Fibroblast of lung (primary cell): ENCODE results near the gene SPRED1. TPM values are rescaled to one million over a fixed set of nuclear protein-coding genes. Genes with fewer than 3 reads are reported as not detected.

ENCODE experiments used
- DNase-seq, 2 donors: peaks; one replicate each; pipeline versions ENCODE4 v3.0.0 to v3.0.0-alpha.2; 2010; ENCODE audit warnings: low read depth in 2 of 2
- H2AFZ ChIP-seq: 2 replicates; pipeline ENCODE4 v1.5.1; 2012; ENCODE audit warnings: low read length, control low read depth, inconsistent platforms
- H3K27ac ChIP-seq: 2 replicates; pipeline ENCODE4 v1.5.1; 2011; ENCODE audit warnings: low read length, control low read depth; ENCODE audit not compliant: insufficient read depth
- H3K27me3 ChIP-seq: 2 replicates; pipeline ENCODE4 v1.5.1; 2011; ENCODE audit warnings: mild to moderate bottlenecking, low read length; ENCODE audit not compliant: control insufficient read depth, insufficient read depth
- H3K36me3 ChIP-seq: 2 replicates; pipeline ENCODE4 v1.5.1; 2011; ENCODE audit warnings: low read length; ENCODE audit not compliant: control insufficient read depth, insufficient read depth
- H3K4me1 ChIP-seq: 2 replicates; pipeline ENCODE4 v1.5.1; 2011; ENCODE audit warnings: low read length; ENCODE audit not compliant: control insufficient read depth, insufficient read depth; ENCODE audit errors: extremely low read depth
- H3K4me2 ChIP-seq: 2 replicates; pipeline ENCODE4 v1.5.1; 2011; ENCODE audit warnings: low read length, control low read depth; ENCODE audit not compliant: insufficient read depth; ENCODE audit errors: extremely low read depth
- H3K4me3 ChIP-seq, 4 experiments: fragments of 200-600 bp in 1 of 4; sonication (generic) in 1 of 4; replicated peaks in 1 of 4; 2 replicates each; pipeline ENCODE4 v1.5.1; 2011 to 2016; ENCODE audit warnings: low read length in 4 of 4, low read depth in 3 of 4, mild to moderate bottlenecking in 3 of 4, control low read depth in 2 of 4, inconsistent platforms in 1 of 4, mixed read lengths in 1 of 4; ENCODE audit not compliant: insufficient read depth in 1 of 4; ENCODE audit errors: control extremely low read depth in 1 of 4
- H3K79me2 ChIP-seq: 2 replicates; pipeline ENCODE4 v1.5.1; 2012; ENCODE audit warnings: mild to moderate bottlenecking, low read length, inconsistent platforms; ENCODE audit not compliant: control insufficient read depth, insufficient read depth
- H3K9ac ChIP-seq: 2 replicates; pipeline ENCODE4 v1.5.1; 2011; ENCODE audit warnings: mild to moderate bottlenecking, low read length, control low read depth; ENCODE audit not compliant: insufficient read depth
- H3K9me3 ChIP-seq: 2 replicates; pipeline ENCODE4 v1.5.1; 2012; ENCODE audit warnings: low read depth, low read length; ENCODE audit not compliant: control insufficient read depth, insufficient read depth
- H4K20me1 ChIP-seq: 2 replicates; pipeline ENCODE4 v1.5.1; 2011; ENCODE audit warnings: low read length; ENCODE audit not compliant: control insufficient read depth, insufficient read depth; ENCODE audit errors: extremely low read depth
- CTCF ChIP-seq, 2 donors: IDR thresholded peaks in 1 of 2; conservative IDR thresholded peaks in 1 of 2; 1 replicate in 1 of 2; 2 replicates in 1 of 2; pipeline ENCODE4 v1.5.1; 2011 to 2012; ENCODE audit warnings: low read length in 2 of 2, control low read depth in 1 of 2, inconsistent platforms in 1 of 2, low read depth in 1 of 2, mild to moderate bottlenecking in 1 of 2
- EZH2 ChIP-seq: IDR thresholded peaks from 2 replicates; pipeline ENCODE4 v1.5.1; 2012; ENCODE audit warnings: low read length, control low read depth, mild to moderate bottlenecking; ENCODE audit errors: missing control alignments
- polyA plus RNA-seq, 2 donors: library from polyadenylated mRNA; depleted of rRNA in 1 of 2; stranded (reverse) in 1 of 2; unstranded in 1 of 2; fragments of >200 nt; gene quantifications; 2 replicates each; pipeline ENCODE4 v1.2.1, GENCODE V29; 2011 to 2012; ENCODE audit warnings: missing spikeins in 1 of 2
- total RNA-seq: library from RNA; depleted of rRNA; stranded (reverse); fragments of >200 nt; gene quantifications from 2 replicates; pipeline ENCODE4 v1.2.1, GENCODE V29; 2014

Gene SPRED1
- total and polyA plus RNA-seq, 2 donors (not counting 1 experiment from before 2014, with no cell fraction given), result 17.2 to 39.0 TPM

GRCh38 chr15:38377636-38378035 is 125.0 kb downstream of the SPRED1 start:
- Histone ChIP-seq H4K20me1 (no peaks in the 10 kb centered on the region), H3K9ac (no peak overlapping the region), H3K4me1 (no peaks in the 10 kb centered on the region), H3K36me3 (no peaks in the 10 kb centered on the region), H3K4me2 (no peak overlapping the region), H3K27me3 (no peaks in the 10 kb centered on the region), H3K79me2 (no peaks in the 10 kb centered on the region), H3K9me3 (no peaks in the 10 kb centered on the region), H3K27ac (no peak overlapping the region), H3K4me3 (no peak overlapping the region), H2AFZ (no peak overlapping the region)
- TF ChIP-seq EZH2, result no peak
- TF ChIP-seq CTCF (conservative IDR thresholded peaks at IDR 0.05 in 1 of 2, IDR thresholded peaks at IDR 0.05 in 1 of 2; ENCODE audit: low read depth in 1 of 2, low read length in 2 of 2), result no peak
- peak in 1 of 2 donors; percentile 49 for DNase-seq

- H2AFZ ChIP-seq, result peak overlapping the region; percentile 22
- H3K9ac ChIP-seq, result no peak overlapping the region
- H3K27ac ChIP-seq, result no peak overlapping the region
- no peaks in the 10 kb centered on the region for H3K27me3 ChIP-seq
- H3K4me3 ChIP-seq, result no peak overlapping the region
- H3K4me2 ChIP-seq, result no peak overlapping the region
- no peaks in the 10 kb centered on the region for H3K79me2 ChIP-seq
- peak; percentile 27 to 57 for DNase-seq
- no peaks in the 10 kb centered on the region for H3K9me3 ChIP-seq
- H3K36me3 ChIP-seq, result no peaks in the 10 kb centered on the region
- H4K20me1 ChIP-seq, result no peaks in the 10 kb centered on the region
- no peaks in the 10 kb centered on the region for H3K4me1 ChIP-seq
- TF ChIP-seq CTCF (conservative IDR thresholded peaks at IDR 0.05 in 1 of 2, IDR thresholded peaks at IDR 0.05 in 1 of 2; ENCODE audit: low read depth in 1 of 2, low read length in 2 of 2) (no peak), EZH2 (no peak)
Observed at GRCh38 chr15:38378161-38378560, 125.5 kb downstream of the SPRED1 start.

- Histone ChIP-seq H3K79me2 (no peaks in the 10 kb centered on the region), H3K27ac (no peak overlapping the region), H2AFZ (no peak overlapping the region), H3K27me3 (no peaks in the 10 kb centered on the region), H4K20me1 (no peaks in the 10 kb centered on the region), H3K4me3 (no peak overlapping the region), H3K36me3 (no peaks in the 10 kb centered on the region), H3K9ac (no peak overlapping the region), H3K9me3 (no peaks in the 10 kb centered on the region), H3K4me1 (no peaks in the 10 kb centered on the region), H3K4me2 (no peak overlapping the region)
- DNase-seq, result peak; percentile 49 to 61
- TF ChIP-seq EZH2 (no peak), CTCF (conservative IDR thresholded peaks at IDR 0.05 in 1 of 2, IDR thresholded peaks at IDR 0.05 in 1 of 2; ENCODE audit: low read depth in 1 of 2, low read length in 2 of 2) (peak; percentile 82 to 87)
Observed at GRCh38 chr15:38389924-38390542, 137.4 kb downstream of the SPRED1 start.
